Loucy (cell line): ENCODE measurements around the gene SAMD7.

ENCODE experiments used
- H2AFZ ChIP-seq: fragments of 200-600 bp; sonication (generic); 2 replicates; pipeline ENCODE4 v1.6.0; 2016; ENCODE audit warnings: antibody characterized with exemption, mild to moderate bottlenecking, low read length, moderate library complexity
- H3F3A ChIP-seq: fragments of 200-600 bp; 2 replicates; pipeline ENCODE4 v1.6.0; 2016; ENCODE audit warnings: antibody characterized with exemption, low read depth, mild to moderate bottlenecking
- H3K27me3 ChIP-seq: fragments of 200-600 bp; sonication (generic); 2 replicates; pipeline ENCODE4 v1.6.1; 2014; ENCODE audit warnings: low read length, mild to moderate bottlenecking; ENCODE audit not compliant: insufficient read depth, poor library complexity, severe bottlenecking
- H3K36me3 ChIP-seq: fragments of 200-600 bp; sonication (generic); 2 replicates; pipeline ENCODE4 v1.6.1; 2016; ENCODE audit warnings: low read length; ENCODE audit not compliant: insufficient read depth
- H3K4me1 ChIP-seq: fragments of 200-600 bp; sonication (generic); 2 replicates; pipeline ENCODE4 v1.5.1; 2014; ENCODE audit warnings: low read length, mild to moderate bottlenecking; ENCODE audit not compliant: insufficient read depth, poor library complexity, severe bottlenecking
- H3K4me2 ChIP-seq: fragments of 200-600 bp; sonication (generic); 2 replicates; pipeline ENCODE4 v1.6.0; 2014; ENCODE audit warnings: antibody characterized with exemption, low read length, low read depth, mild to moderate bottlenecking; ENCODE audit not compliant: poor library complexity, severe bottlenecking
- H3K4me3 ChIP-seq: fragments of 200-600 bp; sonication (generic); 2 replicates; pipeline ENCODE4 v1.5.1; 2014; ENCODE audit warnings: low read length, mild to moderate bottlenecking, mixed read lengths; ENCODE audit not compliant: poor library complexity, severe bottlenecking
- H3K79me2 ChIP-seq: fragments of 200-600 bp; sonication (generic); 2 replicates; pipeline ENCODE4 v1.6.1; 2014; ENCODE audit warnings: low read length; ENCODE audit not compliant: insufficient read depth
- H3K9ac ChIP-seq: fragments of 200-600 bp; sonication (generic); 2 replicates; pipeline ENCODE4 v1.6.0; 2014; ENCODE audit warnings: mild to moderate bottlenecking, low read depth, low read length, moderate library complexity; ENCODE audit not compliant: poor library complexity, severe bottlenecking
- H3K9me2 ChIP-seq: fragments of 200-600 bp; sonication (generic); replicated peaks from 2 replicates; pipeline ENCODE4 v1.6.1; 2016; ENCODE audit warnings: low read depth, low read length, mixed read lengths
- H3K9me3 ChIP-seq: fragments of 200-600 bp; sonication (generic); 2 replicates; pipeline ENCODE4 v1.6.1; 2014; ENCODE audit warnings: mild to moderate bottlenecking, antibody characterized with exemption, low read length, low read depth; ENCODE audit not compliant: insufficient read depth
- H4K20me1 ChIP-seq: fragments of 200-600 bp; sonication (generic); 2 replicates; pipeline ENCODE4 v1.6.0; 2014; ENCODE audit warnings: antibody characterized with exemption, low read length, mild to moderate bottlenecking; ENCODE audit not compliant: insufficient read depth, poor library complexity, severe bottlenecking
- EZH2phosphoT487 ChIP-seq: fragments of 200-600 bp; IDR thresholded peaks from 2 replicates; pipeline ENCODE4 v1.6.1; 2018; ENCODE audit warnings: antibody characterized with exemption, mild to moderate bottlenecking, moderate library complexity, borderline replicate concordance
- TF ChIP-seq, protein P1 (sequence below): fragments of 200-600 bp; sonication (generic); conservative IDR thresholded peaks from 2 replicates; pipeline ENCODE4 v1.5.1; 2014; ENCODE audit warnings: mild to moderate bottlenecking, antibody characterized with exemption, low read length

SAMD7 gene

DNA sequence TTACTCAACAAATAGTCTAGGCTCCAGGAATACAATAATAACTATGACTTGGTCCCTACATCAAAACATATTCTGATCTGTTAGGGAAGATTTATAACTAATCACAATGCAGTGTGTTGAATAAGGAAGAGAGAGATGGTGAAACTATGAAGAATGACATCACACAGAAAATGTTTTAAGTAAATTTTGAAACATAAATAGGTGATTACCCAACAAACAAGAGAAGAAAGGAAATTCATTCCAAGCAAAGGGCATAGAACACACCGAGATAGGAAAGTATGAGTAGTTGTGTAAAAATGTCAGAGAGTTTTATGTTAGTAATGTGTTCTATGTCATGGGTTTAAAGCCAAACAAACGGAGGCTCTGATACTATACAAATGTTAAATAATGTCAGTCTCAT is 68.7 kb downstream of the SAMD7 start:
- no peaks in the 10 kb centered on the region for H3K9me2 ChIP-seq
- peaks cover 10% of the 10 kb centered on the region for H3K4me1 ChIP-seq
- H3K27me3 ChIP-seq, result no peaks in the 10 kb centered on the region
- no peak overlapping the region for H3K9ac ChIP-seq
- H3K79me2 ChIP-seq, result peaks cover 6% of the 10 kb centered on the region; the same call in 1 of the 2 replicates
- H2AFZ ChIP-seq, result no peak overlapping the region
- no peaks in the 10 kb centered on the region for H3K9me3 ChIP-seq
- H3K36me3 ChIP-seq, result peaks cover 83% of the 10 kb centered on the region
- no peak overlapping the region for H3K4me2 ChIP-seq
- TF ChIP-seq, protein P1, sequence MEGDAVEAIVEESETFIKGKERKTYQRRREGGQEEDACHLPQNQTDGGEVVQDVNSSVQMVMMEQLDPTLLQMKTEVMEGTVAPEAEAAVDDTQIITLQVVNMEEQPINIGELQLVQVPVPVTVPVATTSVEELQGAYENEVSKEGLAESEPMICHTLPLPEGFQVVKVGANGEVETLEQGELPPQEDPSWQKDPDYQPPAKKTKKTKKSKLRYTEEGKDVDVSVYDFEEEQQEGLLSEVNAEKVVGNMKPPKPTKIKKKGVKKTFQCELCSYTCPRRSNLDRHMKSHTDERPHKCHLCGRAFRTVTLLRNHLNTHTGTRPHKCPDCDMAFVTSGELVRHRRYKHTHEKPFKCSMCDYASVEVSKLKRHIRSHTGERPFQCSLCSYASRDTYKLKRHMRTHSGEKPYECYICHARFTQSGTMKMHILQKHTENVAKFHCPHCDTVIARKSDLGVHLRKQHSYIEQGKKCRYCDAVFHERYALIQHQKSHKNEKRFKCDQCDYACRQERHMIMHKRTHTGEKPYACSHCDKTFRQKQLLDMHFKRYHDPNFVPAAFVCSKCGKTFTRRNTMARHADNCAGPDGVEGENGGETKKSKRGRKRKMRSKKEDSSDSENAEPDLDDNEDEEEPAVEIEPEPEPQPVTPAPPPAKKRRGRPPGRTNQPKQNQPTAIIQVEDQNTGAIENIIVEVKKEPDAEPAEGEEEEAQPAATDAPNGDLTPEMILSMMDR, result no peak
- TF ChIP-seq EZH2phosphoT487, result no peak
- no peak overlapping the region for H3K4me3 ChIP-seq
- peaks cover 5% of the 10 kb centered on the region for H4K20me1 ChIP-seq
- no peaks in the 10 kb centered on the region for H3F3A ChIP-seq

DNA sequence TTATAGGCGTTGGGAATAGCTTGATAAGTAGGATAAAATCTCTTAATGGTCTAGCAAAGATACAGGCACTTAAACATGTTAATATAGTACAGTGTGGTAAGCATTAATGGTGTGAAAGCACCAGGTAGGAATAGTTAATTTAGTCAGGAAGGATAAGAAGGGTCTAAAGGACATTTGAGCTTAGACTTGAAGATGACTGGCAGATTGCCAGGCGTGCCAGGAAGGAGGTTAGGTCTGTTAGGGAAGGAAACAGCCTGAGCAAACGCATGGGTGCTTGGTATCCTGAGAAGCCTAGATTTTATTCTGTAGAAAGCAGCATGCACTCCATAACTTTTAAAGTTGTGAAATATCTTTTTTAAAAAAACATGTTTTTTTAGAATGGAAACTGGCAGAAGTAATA is 72.9 kb downstream of the SAMD7 start:
- Histone ChIP-seq H4K20me1 (no peaks in the 10 kb centered on the region), H3K36me3 (peaks cover 94% of the 10 kb centered on the region), H3K9me2 (no peaks in the 10 kb centered on the region), H3K4me1 (peaks cover 10% of the 10 kb centered on the region), H3K79me2 (no peaks in the 10 kb centered on the region), H3K9ac (no peak overlapping the region), H3K4me2 (no peak overlapping the region), H3K4me3 (no peak overlapping the region), H3K27me3 (no peaks in the 10 kb centered on the region), H2AFZ (no peak overlapping the region), H3F3A (no peaks in the 10 kb centered on the region), H3K9me3 (no peaks in the 10 kb centered on the region)
- no peak for TF ChIP-seq EZH2phosphoT487
- TF ChIP-seq, protein P1, result no peak
